ENCODE results near the gene GP1BA. TPM values are rescaled to one million over a fixed set of nuclear protein-coding genes. Genes with fewer than 3 reads are reported as not detected.

GP1BA gene
- total and polyA plus RNA-seq, 10 of the 15 experiments (the other 5 are each of a cell fraction or from before 2014, with no cell fraction given) = 0.04 to 0.67 (median 0.28) TPM; not detected in 1

DNA sequence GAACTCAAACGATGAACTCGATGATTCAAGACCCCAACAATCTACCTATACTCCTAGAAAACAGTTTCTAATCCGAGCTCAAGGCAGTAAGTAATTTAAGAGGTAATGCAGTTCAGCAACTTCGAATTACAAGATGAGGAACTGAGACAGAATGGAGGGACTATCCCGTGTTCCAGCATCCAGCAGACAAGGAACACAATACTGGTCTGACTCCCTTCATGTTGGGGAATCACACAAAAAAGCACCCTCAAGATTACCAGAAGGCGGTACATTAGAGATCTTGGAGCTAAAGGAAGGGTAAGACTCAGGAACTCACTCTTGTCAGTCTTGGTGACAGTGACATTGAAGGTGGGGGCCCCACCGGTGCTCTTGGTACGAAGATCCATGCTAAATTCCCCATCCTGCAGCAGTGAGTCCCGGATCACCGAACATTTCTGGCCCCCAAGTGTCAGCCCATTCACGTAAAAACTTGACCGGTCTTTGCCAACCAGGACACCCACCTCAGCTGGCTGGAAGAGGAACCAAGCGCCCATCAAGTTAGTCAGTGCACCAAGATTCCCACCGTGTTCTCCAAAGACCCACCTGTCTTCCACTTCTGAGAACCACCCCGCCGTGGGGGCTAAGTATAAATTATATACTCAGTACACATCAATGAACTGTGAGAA is 14.4 kb downstream of the GP1BA start (continued):
- TF ChIP-seq MXI1 (IDR thresholded peaks at IDR 0.05; ENCODE audit: low read depth, low read length) (no peak), TCF3 (IDR thresholded peaks at IDR 0.05; ENCODE audit: borderline replicate concordance, insufficient read depth, low read depth, low read length) (no peak), CHD2 (IDR thresholded peaks at IDR 0.05; ENCODE audit: borderline replicate concordance, low read depth, low read length) (no peak), MEF2B (IDR thresholded peaks at IDR 0.05; ENCODE audit: partially characterized antibody, poor library complexity, severe bottlenecking) (no peak), NR2F1 (conservative IDR thresholded peaks at IDR 0.05) (no peak), ZBTB40 (IDR thresholded peaks at IDR 0.05; ENCODE audit: borderline replicate concordance) (no peak), ZNF592 (IDR thresholded peaks at IDR 0.05) (no peak), TAF1 (IDR thresholded peaks at IDR 0.05; ENCODE audit: borderline replicate concordance, low read depth, low read length) (no peak), FOXM1 (IDR thresholded peaks at IDR 0.05; ENCODE audit: low read depth, low read length) (no peak), BMI1 (IDR thresholded peaks at IDR 0.05; ENCODE audit: borderline replicate concordance) (no peak; the same call in 1 of the 2 replicates), ZNF24 (IDR thresholded peaks at IDR 0.05) (no peak), CEBPB (IDR thresholded peaks at IDR 0.05; ENCODE audit: borderline replicate concordance in 1 of 2, low read depth in 2 of 2, low read length in 2 of 2) (no peak), PAX8 (IDR thresholded peaks at IDR 0.05) (no peak), SPI1 (IDR thresholded peaks at IDR 0.05; ENCODE audit: borderline replicate concordance, insufficient read depth, low read depth, low read length) (peak; percentile 91), MLLT1 (IDR thresholded peaks at IDR 0.05) (peak; percentile 73; the same call in 1 of the 2 replicates), ASH2L (IDR thresholded peaks at IDR 0.05; ENCODE audit: borderline replicate concordance, low read depth) (no peak), SREBF2 (IDR thresholded peaks at IDR 0.05; ENCODE audit: low read length) (no peak)
- TF ChIP-seq, protein P1, sequence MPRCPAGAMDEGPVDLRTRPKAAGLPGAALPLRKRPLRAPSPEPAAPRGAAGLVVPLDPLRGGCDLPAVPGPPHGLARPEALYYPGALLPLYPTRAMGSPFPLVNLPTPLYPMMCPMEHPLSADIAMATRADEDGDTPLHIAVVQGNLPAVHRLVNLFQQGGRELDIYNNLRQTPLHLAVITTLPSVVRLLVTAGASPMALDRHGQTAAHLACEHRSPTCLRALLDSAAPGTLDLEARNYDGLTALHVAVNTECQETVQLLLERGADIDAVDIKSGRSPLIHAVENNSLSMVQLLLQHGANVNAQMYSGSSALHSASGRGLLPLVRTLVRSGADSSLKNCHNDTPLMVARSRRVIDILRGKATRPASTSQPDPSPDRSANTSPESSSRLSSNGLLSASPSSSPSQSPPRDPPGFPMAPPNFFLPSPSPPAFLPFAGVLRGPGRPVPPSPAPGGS (IDR thresholded peaks at IDR 0.05; ENCODE audit: borderline replicate concordance, insufficient read depth, low read depth, low read length, poor library complexity, severe bottlenecking) = peak; percentile 56
